Measurements from ENCODE around the gene CFAP97D1.

Gene CFAP97D1

DNA sequence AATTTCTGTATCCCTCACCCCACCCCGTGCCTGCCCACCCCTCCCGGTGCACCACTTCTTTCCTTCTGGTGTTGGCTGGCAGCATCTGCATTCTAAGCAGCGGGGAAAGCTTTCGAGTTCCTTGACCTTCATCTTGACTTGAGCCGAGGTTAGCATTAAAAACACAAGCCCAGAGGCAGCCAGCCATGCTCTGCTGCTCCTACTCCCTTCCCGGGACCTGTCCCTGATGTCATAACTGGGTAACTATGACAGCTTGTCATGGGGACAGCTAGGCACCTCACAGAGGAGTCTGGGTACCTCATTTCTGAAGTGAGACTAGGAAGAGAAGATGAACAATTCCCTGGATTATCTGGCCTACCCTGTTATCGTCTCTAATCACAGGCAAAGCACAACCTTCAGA, at the start of gene CFAP97D1:
CFAP97D1 (plus strand) TSS at position 301 of the 400 bp plus-strand sequence; CDS start at position 329, 28 bp downstream.
- no peak for DNase-seq

DNA sequence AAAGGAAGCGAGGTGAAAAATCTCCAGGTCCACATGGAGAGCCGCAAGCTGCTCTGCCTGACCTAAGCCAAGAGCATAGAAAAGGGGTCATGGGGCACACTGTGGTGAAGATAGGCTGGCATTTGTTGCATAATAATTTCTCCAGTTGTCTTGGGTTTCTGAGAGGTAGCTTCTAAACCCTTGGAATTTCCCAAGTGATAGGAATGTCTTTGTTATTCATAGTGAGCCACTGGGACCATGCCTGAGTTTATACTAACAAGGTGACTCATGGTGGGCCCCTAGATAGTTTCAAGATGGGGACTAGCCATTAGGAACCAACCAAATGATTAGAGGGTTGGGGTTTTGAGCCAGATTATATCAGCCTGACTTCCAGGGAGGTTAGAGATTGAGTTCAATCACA, 47.3 kb upstream of the CFAP97D1 start:
- no peak for DNase-seq

DNA sequence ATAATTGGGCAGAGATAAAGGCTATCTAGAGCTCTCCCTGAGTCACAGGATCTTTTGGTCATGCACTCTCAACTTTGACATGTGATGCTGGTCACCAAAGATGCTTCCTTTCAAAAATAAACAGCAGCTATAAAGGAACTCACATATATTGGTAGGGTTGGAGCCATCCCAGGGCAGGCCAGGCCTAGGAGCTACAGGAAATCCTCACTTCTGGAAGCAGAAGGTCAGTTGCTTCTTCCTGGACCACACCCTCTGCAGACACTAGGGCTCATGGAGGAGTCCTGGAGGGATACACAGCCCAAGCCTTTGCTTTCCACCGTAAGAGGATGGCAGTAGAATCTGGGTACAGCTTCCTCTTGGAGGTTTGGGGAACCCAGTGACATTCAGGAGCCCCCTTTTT, 46.3 kb upstream of the CFAP97D1 start:
- no peak for DNase-seq

DNA sequence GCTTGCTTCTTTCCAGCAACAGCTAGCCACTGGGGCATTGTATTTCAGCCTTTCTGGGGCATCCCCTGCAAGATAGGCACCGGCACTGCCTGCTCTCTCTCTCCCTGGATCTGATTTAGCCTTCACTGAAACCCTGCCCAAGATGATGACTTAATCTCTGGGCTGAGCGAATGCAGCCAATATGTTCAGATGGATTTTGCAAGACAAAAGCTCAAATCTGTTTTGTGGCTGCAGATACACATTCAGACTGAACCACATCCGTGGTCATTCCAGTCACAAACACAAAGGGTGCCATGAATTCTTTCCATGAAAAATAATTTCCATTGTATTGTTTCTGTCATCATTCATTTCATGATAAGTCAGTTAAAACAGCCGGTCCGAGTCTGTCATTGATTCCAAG, 45.9 kb upstream of the CFAP97D1 start:
- no peak for DNase-seq

DNA sequence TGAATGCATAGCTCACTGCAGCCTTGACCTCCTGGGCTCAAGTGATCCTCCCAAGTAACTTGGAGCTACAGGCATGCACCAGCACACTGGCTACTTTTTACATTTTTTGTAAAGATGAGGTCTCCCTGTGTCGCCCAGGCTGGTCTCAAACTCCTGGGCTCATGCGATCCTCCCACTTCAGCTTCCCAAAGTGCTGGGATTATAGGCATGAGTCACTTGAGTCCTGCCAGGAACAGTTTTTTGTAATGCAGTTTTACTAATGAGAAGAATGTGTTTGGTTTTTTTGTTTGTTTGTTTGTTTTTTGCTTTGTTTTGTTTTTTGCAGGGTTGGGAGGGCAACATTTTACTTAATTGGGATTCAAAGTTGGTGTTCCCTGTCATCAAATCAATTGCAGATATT, 43.8 kb upstream of the CFAP97D1 start:
- DNase-seq = no peak

DNA sequence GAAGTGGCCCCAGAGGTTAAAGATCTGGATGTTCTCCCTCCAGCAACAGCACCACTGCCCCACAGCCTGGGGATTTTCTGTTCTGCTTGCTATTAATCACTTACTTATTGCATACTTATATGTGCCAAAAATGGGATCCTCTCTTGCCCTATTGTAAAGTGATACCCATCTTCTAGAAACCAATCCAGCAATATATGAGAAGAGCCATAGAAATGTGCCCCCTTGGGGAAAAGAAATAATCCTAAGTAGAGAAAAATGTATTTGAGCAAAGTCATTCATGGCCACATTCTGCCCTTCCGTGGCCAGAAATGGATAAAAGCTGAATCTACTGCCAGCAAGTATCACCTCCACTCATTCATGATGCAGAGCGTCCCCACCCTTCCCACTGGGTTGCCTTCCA, 42.5 kb upstream of the CFAP97D1 start:
- DNase-seq = no peak

DNA sequence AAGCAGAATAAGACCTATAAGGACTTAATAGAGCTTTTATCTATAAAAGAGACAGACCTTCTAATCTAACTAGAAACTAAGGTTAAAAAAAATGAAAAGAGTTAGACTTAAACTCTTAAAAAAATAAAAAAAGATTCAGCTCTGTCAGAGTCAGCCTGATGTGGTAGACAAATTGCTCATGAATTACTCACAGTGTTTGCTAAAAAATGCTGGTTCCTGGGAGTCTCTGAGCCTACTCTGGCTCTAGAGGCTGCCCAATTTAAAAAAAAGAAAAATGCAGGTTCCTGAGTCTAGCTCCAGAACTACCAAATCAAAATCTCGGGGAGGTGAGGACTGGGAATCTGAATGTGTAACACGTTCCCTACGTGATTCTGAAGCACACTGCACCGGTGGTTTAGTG, 39.7 kb upstream of the CFAP97D1 start:
- no peak for DNase-seq

DNA sequence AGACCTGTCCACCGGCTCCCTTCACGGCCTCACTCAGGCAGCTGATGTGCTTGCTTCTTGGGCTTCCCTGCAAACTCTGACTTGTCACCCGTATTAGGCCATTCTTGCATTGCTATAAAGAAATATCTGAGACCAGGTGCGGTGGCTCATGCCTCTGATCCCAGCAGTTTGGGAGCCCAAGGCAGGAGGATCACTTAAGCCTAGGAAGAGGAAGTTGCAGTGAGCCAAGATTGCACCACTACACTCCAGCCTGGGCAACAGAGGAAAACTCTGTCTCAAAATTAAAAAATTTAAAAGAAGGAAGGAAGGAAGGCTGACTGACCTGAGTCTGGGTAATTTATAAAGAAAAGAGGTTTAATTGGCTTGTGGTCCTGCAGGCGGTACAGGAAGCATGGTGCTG, 38.6 kb upstream of the CFAP97D1 start:
- no peak for DNase-seq

DNA sequence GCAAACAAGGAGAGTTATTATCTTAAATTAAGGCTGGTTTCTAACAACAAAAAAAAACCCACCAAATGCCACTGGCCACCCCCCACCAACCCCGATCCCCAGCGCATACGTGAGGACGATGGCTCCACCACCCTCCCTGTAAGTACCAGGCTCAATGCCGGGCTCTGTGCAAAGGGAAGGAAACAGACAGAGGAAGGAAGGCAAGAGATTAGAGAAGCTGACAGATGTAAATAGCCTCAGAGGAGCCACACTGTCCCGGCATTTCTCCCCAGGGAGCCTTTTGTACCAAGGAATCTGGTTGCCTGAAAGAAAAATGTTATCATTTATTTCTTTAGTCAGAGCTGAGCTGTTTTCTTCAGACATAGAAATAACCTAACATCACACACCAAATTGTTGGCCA, 34.7 kb upstream of the CFAP97D1 start:
- DNase-seq = no peak

DNA sequence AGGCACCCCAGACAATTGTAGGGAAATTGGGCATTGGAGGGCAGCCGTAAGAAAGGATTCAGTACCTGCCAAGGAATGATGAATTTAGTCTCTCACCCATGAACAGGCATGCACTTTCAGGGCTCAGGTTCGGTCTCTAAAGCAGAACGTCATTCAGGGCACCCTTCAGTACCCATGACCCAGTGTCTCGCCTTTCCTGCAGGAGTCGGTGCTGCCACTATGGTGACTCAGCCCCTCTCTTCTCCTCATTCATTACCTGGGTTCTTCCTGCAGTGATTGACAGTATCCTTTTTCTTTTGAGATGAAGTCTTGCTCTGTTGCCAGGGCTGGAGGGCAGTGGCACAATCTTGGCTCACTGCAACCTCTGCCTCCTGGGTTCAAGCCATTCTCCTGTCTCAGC, 30.1 kb upstream of the CFAP97D1 start:
- no peak for DNase-seq

DNA sequence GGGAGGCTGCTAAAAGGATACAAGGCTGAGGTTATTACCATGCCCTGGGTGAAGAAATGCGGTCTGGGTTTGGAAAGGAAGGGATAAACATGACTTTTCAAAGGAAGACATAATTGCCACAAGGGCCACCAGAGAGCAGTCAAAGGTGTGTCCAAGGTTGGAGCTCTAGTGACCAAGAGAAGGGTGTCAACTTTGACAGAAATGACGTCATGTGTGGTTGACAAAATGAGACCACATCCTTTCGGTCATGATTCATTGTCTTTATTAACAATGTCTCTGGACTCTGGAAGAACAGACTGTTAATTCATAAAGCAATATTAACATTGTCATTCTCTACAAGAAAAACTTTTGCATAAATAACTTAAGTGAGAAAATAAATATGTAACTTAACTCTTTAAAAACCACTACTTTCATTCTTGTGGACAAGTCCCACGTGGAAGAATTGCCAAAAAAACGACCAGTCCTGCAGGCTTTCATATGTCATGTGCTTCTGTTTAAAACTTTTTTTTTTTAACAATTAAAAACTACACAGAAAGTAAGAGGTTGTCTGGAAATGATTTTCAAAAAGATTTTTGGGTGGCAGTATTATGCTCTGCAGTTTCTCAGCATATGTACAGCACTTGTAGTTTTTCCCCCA, 26.6 kb upstream of the CFAP97D1 start:
- no peak for DNase-seq

DNA sequence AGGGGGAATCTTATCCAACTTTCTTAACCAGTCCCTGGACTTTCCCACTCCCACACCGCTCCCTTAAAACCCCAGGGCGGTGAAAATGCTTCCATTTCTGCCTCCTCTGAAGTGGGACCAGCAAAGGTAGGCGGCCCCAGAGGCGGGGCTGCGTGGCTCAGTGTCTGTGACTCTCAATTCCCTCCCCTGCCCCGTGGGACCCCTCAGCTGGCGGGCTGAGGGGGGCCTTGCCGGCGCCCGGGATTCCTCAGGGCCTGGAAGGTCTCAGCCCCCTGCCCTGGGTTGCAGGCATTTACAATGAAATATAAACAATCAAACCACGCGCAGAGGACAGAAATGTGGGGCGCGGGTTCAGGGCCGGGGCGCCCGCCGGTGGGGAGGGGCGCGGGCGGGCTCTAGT, 25.3 kb upstream of the CFAP97D1 start:
- no peak for DNase-seq

DNA sequence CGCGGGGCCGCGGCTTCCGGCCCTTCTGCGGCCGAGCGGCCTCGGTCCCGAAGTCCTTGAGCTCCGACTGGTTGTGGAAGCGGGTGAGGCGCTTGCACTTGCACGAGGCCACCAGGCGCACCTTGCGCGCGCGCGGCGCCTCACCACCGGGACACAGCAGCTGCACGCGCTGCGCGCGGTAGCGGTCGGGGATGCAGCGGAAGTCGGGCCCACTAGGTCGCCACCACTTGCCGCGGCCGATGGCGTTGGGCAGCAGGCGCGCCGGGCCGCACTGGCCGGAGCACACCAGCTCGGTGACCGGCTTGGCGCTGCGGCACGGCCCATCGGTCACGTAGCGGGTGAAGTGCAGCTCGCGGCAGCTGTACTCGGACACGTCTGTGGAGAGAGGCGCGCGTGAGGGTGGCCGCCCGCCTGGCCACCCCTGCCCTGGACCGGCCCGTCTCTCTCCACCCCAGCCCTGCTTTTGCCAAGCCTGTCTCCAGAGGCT, 24.8 kb upstream of the CFAP97D1 start:
- no peak for DNase-seq

DNA sequence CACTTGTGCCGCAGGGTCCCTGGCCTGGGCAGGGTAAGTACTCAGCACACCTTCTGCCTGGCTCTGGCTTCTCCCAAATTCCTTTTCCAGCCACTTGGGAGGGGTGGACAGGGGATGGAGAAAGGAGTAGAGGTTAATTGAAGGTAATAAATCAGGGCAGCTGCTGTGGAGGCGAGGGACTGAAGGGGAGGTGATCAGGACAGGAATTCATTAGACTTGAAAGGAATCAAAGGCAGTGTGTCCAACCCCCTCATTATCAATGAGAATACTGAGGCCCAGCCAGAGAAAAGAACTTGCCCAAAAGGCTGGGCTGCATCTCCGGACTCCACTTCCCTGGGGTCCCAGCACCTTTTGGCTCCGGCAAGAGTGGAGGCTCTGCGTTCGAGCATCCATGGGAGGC, 24.0 kb upstream of the CFAP97D1 start:
- DNase-seq = no peak

DNA sequence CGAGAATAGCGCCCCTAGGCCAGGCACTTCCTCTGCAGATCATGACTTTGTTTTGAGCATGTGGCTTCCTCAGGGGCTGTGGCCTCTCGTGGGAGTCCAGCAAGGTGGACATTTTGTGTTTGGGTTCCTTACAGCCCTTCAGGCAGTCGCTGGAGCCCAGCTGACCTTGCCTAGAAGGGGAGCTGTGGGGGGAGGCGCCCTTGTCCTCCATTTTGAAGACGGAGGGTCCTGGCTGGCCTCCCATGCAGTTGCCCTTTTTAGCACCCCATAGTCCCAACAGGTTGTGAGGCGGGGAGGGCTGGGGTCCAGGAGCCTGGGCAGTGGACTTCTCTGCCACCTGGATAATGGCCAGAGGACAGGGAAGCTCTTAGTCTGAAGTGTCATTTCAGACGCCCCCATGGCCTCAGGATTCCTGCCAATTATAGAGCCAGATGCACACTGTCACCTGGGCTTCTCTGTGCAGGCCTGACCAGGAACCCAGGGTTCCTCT, 23.0 kb upstream of the CFAP97D1 start:
- DNase-seq = no peak

DNA sequence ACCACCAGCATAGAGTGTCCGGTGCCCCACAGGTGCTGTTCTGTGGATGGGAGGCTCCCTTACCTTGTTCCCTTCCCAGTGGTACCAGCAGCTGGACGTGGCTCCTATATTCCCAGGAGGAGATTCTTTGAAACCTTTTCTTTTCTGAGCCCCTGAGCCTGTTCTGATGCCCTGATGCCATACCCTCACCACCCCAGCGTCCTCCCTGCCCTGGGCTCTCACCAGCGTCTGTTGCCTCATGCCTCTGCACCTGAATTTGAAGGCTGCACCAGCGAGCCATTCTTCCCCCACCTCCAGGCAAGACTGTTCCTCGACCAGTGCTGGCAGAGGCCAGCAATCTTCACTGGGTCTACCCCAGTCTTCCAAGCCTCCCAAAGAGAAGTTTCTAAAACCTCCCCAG, 22.1 kb upstream of the CFAP97D1 start:
- DNase-seq = no peak

DNA sequence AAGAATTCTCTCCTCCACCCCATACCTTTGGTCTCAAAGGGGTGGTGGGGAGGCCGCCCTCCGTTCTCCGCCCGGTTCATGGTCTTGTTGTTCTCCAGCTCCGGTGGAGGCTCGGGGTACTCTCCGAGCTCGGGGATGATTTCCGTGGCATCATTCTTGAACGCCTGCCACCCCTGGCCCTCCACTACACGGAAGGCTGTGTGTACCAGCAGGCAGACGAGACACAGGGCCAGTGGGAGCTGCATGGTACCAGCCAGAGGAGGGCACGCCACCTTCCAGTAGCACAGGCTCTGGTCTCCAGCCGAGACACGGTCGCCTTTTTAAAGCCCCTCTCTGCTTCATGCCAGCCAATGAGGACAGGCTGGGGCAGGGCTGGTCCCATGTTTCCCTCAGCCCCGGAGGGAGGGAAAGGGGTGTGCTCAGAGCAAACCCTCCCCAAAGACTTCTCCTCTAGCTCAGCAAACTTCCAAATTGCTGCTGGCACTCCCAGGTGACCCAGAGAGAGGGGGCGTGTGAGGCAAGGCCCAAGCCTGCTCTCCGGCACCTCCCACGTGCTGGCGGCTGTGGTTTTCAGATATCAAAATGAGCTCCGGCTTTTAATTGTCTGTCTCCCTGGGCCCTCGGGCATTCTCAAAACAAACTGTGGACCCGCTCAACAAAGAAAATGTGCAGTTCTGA, 21.6 kb upstream of the CFAP97D1 start, which contains the start of gene SOST:
SOST (minus strand) TSS at position 295 of the 678 bp plus-strand sequence; CDS start at position 245, 50 bp downstream.
- no peak for DNase-seq

DNA sequence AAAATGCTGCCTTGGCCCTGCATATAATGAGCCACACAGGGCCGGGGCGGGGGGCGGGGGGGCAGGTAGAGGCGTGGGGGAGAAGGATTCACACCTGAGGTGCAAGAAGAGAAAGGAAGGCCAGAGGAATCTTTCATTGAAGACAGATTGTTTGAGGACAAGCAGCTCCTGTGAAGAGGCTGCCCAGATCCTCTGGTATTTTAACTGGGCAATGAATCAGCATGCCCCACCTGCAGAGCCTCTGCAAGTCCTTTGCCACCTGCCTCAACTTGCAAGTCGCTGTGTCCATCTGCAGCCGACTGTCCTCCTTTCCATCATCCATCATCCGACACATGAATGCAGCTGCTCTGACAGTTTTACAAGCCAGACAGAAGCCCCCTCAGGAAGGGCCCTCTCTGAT, 20.4 kb upstream of the CFAP97D1 start:
- no peak for DNase-seq

DNA sequence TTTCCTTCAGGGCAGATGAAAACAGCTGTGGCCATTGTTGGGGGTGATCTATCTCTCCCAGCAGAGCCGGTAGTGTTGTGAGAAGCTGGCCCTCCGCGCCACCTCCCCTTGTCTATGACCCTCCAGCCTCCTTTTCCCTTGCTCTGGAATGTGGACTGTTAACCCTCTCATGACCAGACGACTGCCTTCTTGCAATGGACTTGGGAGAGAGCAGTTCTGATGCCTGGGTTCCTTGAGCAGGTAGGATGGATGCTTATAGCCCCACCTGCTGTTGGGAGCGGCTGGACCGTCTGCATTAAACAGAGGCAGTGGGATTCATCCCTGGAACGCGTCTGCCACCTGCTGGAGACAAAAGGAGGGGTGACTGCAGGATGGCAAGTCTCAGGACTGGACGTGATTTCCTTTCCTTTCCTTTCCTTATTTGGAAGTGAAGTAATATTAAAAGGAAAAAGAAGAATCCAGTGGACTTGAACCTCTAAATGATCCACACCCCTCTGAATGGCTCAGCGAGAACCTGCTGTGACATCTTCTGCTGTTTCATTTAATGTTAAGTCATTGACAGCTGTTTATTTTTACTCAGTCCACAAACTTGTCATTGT, 19.9 kb upstream of the CFAP97D1 start:
- DNase-seq = peak; percentile 92

DNA sequence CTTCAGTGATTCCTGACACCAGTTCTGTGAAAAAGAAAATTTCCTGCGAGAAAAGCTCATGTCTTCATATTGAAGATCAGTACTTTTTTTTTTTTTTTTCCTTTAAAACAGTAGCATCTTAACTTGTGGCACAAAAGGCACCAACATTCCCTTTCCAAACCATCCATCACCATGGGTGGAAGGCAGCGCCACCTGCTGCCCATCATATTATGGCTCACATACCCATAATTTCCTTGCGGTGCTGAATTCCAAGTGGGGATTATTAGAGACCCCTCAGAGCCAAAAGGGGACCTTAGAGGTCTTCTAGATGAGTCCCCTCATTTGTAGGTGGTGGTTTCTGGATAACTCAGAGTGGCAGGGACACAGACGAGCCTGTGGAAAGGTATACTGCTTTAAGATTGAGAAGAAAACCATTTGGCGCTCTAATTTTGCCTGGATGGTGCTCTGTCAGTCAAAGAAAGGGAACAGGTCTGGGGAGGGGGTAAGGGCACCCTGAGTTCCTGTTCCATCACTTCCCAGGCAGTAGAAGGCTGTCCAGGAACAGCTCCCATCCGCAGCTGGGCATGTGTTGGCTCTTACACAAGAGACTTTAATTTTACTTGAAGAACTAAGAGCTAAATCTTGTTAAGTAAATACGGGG, 13.7 kb upstream of the CFAP97D1 start:
- peak; percentile 43 for DNase-seq

DNA sequence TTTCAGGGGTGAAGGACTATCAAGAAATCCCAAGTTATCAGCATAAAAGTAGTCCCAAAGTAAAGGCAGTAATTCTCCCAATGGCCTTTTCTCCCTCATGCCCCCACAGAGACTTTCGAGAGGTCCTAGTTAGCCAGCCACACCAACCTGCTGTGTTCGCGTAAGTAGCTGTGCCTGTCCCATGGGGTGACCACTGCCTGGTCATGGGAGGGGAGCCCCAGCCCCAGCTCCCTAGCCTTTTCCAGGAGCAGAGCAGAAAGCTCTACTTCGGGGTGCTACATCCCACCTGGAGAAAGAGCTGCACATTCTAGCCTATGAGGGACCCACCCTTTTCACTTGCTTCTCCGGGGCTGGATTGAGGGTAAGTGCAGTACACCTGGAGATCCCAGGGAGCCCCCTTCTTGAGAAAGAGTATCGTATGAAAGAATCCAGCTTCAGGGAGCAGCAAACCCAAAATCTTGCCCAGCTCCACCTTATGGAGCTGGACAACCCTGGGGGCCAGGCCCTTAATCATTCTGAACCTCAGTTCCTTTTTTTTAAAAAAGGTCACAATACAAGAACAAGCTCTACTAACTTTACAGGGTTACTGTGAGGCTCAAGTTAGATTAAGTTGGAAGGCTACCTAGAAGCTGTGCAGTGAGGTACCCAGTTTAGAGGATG, 13.1 kb upstream of the CFAP97D1 start:
- DNase-seq = no peak

DNA sequence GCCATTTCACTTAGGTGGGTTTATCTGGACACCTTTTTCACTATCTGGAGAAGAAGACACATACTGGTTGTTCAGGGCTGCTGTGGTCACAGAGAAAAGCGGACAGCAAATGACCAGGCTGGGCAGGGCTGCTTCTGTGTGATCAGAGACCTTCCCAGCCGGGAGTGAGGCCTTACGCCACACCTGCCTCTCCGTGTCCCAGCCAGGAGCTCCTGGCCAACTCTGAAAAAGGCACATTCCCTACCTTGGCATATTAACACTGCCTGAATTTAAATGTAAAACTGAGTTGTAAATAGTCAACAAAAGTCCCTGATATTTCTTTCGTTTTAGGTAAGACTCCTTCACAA, 12.5 kb upstream of the CFAP97D1 start:
- no peak for DNase-seq

DNA sequence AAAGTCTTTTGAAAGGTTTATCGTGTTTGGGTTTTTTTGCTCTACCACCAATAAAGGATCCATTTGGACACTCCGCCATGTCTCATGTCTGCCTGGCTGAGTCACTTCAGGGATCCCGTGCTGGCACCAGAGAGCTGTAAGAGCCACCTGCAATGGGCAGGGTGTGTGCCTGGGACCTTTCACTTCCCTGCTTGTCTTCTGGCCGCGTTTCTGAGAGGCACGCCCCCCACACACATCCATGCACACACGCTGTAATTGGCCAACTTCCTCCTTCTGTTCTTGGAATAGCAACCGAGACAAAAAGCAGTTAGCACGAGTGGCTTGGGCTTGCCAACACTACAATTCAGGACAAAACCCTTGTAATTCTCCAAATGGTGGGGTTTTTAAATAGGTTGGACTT, 11.9 kb upstream of the CFAP97D1 start:
- no peak for DNase-seq
